Mammary epithelial cell (primary cell): Measurements from ENCODE around the gene SPTB.

Experiments used
- EZH2 ChIP-seq: IDR thresholded peaks from 2 replicates; pipeline ENCODE4 v1.6.1; 2012; ENCODE audit warnings: low read length, inconsistent platforms, borderline replicate concordance
- TF ChIP-seq, protein P1 (sequence below), 2 donors: IDR thresholded peaks in 1 of 2; conservative IDR thresholded peaks in 1 of 2; 2 replicates each; pipeline ENCODE4 v1.5.1; 2011 to 2012; ENCODE audit warnings: inconsistent platforms in 2 of 2, low read length in 2 of 2, mild to moderate bottlenecking in 2 of 2, control low read depth in 1 of 2, low read depth in 1 of 2; ENCODE audit not compliant: insufficient read depth in 1 of 2; ENCODE audit errors: extremely low read depth in 1 of 2

DNA sequence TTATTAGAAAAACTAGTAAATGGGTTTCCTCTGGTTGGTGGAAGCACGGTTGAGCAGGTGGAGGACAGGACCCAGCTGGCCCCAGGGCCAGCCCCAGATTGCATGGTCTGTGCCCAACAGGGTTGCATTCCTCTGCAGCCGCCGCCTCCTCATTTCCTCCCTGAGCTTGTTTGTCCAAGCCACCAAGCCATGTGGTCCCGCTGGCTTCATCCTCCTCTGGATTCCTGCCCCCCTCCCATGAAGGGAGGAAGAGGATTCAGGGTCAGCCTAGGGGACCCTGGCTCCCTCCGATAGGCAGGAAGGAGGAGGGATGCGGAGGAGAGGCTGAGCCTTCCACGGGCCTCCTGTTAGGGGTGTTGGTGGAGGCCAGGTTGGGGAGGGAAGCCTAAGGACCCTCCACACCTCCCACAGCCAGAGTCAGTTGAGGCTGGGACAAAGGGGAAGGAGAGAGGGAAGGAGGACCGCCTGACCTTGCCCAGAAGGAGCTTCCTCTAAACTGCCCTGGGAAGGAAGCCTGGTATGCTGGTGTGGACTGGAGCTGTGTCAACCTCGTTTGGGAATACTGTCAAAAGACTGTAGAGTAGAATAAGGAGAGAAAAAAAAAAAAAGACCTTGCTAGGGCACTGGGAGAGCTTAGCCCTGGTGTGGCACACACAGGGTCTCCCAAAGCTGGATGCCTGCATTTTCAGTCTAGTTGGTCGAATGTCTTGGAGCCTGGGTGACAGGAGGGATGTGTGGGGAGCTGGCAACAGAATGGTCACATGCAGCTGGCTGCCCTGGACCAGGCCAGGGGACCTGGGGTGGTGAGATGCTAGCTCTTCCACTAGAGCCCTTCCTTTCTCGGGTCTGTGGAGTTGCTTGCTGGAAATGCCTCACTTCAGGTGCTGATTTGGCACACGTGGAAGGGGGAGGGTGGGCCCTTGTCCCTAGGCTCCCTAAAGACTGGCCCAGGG, 133.1 kb downstream of the SPTB start:
- TF ChIP-seq, protein P1, sequence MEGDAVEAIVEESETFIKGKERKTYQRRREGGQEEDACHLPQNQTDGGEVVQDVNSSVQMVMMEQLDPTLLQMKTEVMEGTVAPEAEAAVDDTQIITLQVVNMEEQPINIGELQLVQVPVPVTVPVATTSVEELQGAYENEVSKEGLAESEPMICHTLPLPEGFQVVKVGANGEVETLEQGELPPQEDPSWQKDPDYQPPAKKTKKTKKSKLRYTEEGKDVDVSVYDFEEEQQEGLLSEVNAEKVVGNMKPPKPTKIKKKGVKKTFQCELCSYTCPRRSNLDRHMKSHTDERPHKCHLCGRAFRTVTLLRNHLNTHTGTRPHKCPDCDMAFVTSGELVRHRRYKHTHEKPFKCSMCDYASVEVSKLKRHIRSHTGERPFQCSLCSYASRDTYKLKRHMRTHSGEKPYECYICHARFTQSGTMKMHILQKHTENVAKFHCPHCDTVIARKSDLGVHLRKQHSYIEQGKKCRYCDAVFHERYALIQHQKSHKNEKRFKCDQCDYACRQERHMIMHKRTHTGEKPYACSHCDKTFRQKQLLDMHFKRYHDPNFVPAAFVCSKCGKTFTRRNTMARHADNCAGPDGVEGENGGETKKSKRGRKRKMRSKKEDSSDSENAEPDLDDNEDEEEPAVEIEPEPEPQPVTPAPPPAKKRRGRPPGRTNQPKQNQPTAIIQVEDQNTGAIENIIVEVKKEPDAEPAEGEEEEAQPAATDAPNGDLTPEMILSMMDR (conservative IDR thresholded peaks at IDR 0.05 in 1 of 2, IDR thresholded peaks at IDR 0.05 in 1 of 2; ENCODE audit: extremely low read depth in 1 of 2, insufficient read depth in 1 of 2, low read depth in 1 of 2, low read length in 2 of 2), result no peak
- no peak for TF ChIP-seq EZH2
